Measurements from ENCODE around the gene PMEL. TPM values are rescaled to one million over a fixed set of nuclear protein-coding genes. Genes with fewer than 3 reads are reported as not detected.
A peak's percentile ranks its signal among the peaks of the same experiment; 100 is the strongest.

Gene PMEL
- total and polyA plus RNA-seq, 4 donors = 1.1 to 4.5 (median 2.4) TPM

DNA sequence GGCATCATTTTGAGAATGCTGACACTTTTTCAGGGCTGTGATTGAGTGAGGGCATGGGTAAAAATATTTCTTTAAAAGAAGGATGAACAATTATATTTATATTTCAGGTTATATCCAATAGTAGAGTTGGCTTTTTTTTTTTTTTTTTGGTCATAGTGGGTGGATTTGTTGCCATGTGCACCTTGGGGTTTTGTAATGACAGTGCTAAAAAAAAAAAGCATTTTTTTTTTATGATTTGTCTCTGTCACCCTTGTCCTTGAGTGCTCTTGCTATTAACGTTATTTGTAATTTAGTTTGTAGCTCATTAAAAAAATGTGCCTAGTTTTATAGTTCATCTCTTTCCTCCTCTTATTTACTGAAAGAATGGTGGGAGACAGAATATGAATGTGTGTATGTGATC lies 6.6 kb upstream of the PMEL start:
- H3K4me3 ChIP-seq (ENCODE audit: low read depth in 1 of 3, low read length in 3 of 3) = peak overlapping the region; percentile 60 to 88 (median 79)
- H3K9ac ChIP-seq (ENCODE audit: low read depth in 1 of 2, low read length in 2 of 2) = peak overlapping the region; percentile 91
- H3K27ac ChIP-seq (ENCODE audit: low read depth in 1 of 2, low read length in 2 of 2) = peak overlapping the region; percentile 88 to 93
- TF ChIP-seq FOXA2 (IDR thresholded peaks at IDR 0.05) = no peak
- H3K36me3 ChIP-seq (ENCODE audit: control insufficient read depth in 4 of 4, insufficient read depth in 3 of 4, low read depth in 1 of 4, low read length in 3 of 4) = peaks cover 0 to 4% (median 0%) of the 10 kb centered on the region in 4 donors
- H3K9me3 ChIP-seq (ENCODE audit: control insufficient read depth in 4 of 4, low read length in 3 of 4) = no peaks in the 10 kb centered on the region
- DNase-seq (ENCODE audit: low spot score) = no peak
- 24% methylated on average over 1 of the region's 1 CpG for WGBS
- H3K4me1 ChIP-seq (ENCODE audit: control insufficient read depth in 4 of 4, insufficient read depth in 4 of 4, low read length in 3 of 4) = peaks cover 9 to 34% (median 22%) of the 10 kb centered on the region in 4 donors
- no peaks in the 10 kb centered on the region for H3K27me3 ChIP-seq (ENCODE audit: control insufficient read depth in 4 of 4, insufficient read depth in 4 of 4, low read length in 3 of 4)

DNA sequence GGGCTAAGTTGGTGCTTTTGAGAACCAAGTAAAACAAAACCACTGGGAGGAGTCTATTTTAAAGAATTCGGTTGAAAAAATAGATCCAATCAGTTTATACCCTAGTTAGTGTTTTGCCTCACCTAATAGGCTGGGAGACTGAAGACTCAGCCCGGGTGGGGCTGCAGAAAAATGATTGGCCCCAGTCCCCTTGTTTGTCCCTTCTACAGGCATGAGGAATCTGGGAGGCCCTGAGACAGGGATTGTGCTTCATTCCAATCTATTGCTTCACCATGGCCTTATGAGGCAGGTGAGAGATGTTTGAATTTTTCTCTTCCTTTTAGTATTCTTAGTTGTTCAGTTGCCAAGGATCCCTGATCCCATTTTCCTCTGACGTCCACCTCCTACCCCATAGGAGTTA lies 6.2 kb upstream of the PMEL start:
- Histone ChIP-seq H3K27me3 (ENCODE audit: control insufficient read depth in 4 of 4, insufficient read depth in 4 of 4, low read length in 3 of 4) (no peaks in the 10 kb centered on the region), H3K4me1 (ENCODE audit: control insufficient read depth in 4 of 4, insufficient read depth in 4 of 4, low read length in 3 of 4) (peaks cover 13 to 38% (median 24%) of the 10 kb centered on the region in 4 donors), H3K4me3 (ENCODE audit: low read depth in 1 of 3, low read length in 3 of 3) (no peak overlapping the region), H3K9me3 (ENCODE audit: control insufficient read depth in 4 of 4, low read length in 3 of 4) (no peaks in the 10 kb centered on the region), H3K9ac (ENCODE audit: low read depth in 1 of 2, low read length in 2 of 2) (no peak overlapping the region), H3K27ac (ENCODE audit: low read depth in 1 of 2, low read length in 2 of 2) (peak overlapping the region in 1 of 2 donors; percentile 88), H3K36me3 (ENCODE audit: control insufficient read depth in 4 of 4, insufficient read depth in 3 of 4, low read depth in 1 of 4, low read length in 3 of 4) (peaks cover 0 to 4% (median 0%) of the 10 kb centered on the region in 4 donors)
- no peak for DNase-seq (ENCODE audit: low spot score)
- TF ChIP-seq FOXA2 (IDR thresholded peaks at IDR 0.05) (no peak), RAD21 (IDR thresholded peaks at IDR 0.05) (no peak), HNF4G (IDR thresholded peaks at IDR 0.05) (no peak), JUND (IDR thresholded peaks at IDR 0.05) (no peak), FOXA1 (IDR thresholded peaks at IDR 0.05) (no peak), GABPA (IDR thresholded peaks at IDR 0.05 in 1 of 2, conservative IDR thresholded peaks at IDR 0.05 in 1 of 2) (no peak), EGR1 (IDR thresholded peaks at IDR 0.05; ENCODE audit: low read depth in 2 of 2) (no peak)
- TF ChIP-seq, protein P1, sequence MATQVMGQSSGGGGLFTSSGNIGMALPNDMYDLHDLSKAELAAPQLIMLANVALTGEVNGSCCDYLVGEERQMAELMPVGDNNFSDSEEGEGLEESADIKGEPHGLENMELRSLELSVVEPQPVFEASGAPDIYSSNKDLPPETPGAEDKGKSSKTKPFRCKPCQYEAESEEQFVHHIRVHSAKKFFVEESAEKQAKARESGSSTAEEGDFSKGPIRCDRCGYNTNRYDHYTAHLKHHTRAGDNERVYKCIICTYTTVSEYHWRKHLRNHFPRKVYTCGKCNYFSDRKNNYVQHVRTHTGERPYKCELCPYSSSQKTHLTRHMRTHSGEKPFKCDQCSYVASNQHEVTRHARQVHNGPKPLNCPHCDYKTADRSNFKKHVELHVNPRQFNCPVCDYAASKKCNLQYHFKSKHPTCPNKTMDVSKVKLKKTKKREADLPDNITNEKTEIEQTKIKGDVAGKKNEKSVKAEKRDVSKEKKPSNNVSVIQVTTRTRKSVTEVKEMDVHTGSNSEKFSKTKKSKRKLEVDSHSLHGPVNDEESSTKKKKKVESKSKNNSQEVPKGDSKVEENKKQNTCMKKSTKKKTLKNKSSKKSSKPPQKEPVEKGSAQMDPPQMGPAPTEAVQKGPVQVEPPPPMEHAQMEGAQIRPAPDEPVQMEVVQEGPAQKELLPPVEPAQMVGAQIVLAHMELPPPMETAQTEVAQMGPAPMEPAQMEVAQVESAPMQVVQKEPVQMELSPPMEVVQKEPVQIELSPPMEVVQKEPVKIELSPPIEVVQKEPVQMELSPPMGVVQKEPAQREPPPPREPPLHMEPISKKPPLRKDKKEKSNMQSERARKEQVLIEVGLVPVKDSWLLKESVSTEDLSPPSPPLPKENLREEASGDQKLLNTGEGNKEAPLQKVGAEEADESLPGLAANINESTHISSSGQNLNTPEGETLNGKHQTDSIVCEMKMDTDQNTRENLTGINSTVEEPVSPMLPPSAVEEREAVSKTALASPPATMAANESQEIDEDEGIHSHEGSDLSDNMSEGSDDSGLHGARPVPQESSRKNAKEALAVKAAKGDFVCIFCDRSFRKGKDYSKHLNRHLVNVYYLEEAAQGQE (IDR thresholded peaks at IDR 0.05) = no peak
- TF ChIP-seq, protein P2, sequence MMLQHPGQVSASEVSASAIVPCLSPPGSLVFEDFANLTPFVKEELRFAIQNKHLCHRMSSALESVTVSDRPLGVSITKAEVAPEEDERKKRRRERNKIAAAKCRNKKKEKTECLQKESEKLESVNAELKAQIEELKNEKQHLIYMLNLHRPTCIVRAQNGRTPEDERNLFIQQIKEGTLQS (IDR thresholded peaks at IDR 0.05) = no peak
- TF ChIP-seq, protein P3, sequence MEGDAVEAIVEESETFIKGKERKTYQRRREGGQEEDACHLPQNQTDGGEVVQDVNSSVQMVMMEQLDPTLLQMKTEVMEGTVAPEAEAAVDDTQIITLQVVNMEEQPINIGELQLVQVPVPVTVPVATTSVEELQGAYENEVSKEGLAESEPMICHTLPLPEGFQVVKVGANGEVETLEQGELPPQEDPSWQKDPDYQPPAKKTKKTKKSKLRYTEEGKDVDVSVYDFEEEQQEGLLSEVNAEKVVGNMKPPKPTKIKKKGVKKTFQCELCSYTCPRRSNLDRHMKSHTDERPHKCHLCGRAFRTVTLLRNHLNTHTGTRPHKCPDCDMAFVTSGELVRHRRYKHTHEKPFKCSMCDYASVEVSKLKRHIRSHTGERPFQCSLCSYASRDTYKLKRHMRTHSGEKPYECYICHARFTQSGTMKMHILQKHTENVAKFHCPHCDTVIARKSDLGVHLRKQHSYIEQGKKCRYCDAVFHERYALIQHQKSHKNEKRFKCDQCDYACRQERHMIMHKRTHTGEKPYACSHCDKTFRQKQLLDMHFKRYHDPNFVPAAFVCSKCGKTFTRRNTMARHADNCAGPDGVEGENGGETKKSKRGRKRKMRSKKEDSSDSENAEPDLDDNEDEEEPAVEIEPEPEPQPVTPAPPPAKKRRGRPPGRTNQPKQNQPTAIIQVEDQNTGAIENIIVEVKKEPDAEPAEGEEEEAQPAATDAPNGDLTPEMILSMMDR (IDR thresholded peaks at IDR 0.05; ENCODE audit: low read depth, low read length, missing input control) = no peak
- 69% methylated on average over 3 of the region's 3 CpGs for WGBS

DNA sequence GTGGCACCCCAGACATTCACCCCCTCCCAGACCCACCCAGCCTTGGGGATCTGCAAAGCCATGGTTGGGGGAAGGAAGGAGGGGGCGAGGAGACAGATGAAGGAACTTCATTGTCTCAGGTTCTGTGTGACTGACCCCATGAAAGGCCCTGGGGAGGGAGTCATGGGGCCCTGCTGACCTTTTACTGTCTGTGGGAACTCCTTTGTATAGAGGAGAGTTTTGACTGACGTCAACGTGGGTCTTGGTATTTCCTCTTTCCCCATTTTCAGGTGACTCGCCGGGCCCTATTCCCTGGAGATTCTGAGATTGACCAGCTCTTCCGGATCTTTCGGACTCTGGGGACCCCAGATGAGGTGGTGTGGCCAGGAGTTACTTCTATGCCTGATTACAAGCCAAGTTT lies 4.9 kb upstream of the PMEL start:
- Histone ChIP-seq H3K9me3 (ENCODE audit: control insufficient read depth in 4 of 4, low read length in 3 of 4) (no peaks in the 10 kb centered on the region), H3K27ac (ENCODE audit: low read depth in 1 of 2, low read length in 2 of 2) (no peak overlapping the region), H3K4me1 (ENCODE audit: control insufficient read depth in 4 of 4, insufficient read depth in 4 of 4, low read length in 3 of 4) (peaks cover 13 to 40% (median 28%) of the 10 kb centered on the region in 4 donors), H3K4me3 (ENCODE audit: low read depth in 1 of 3, low read length in 3 of 3) (no peak overlapping the region), H3K9ac (ENCODE audit: low read depth in 1 of 2, low read length in 2 of 2) (no peak overlapping the region), H3K27me3 (ENCODE audit: control insufficient read depth in 4 of 4, insufficient read depth in 4 of 4, low read length in 3 of 4) (no peaks in the 10 kb centered on the region), H3K36me3 (ENCODE audit: control insufficient read depth in 4 of 4, insufficient read depth in 3 of 4, low read depth in 1 of 4, low read length in 3 of 4) (peaks cover 0 to 4% (median 0%) of the 10 kb centered on the region in 4 donors)
- no peak for DNase-seq (ENCODE audit: low spot score)
- no peak for TF ChIP-seq HNF4G (IDR thresholded peaks at IDR 0.05)
- TF ChIP-seq SP1 (IDR thresholded peaks at IDR 0.05) = no peak
- no peak for TF ChIP-seq EGR1 (IDR thresholded peaks at IDR 0.05; ENCODE audit: low read depth in 2 of 2)
- whole genome bisulfite sequencing = 97% methylated on average over 7 of the region's 7 CpGs

Measured in liver (tissue), 9 donors.